Lower leg skin (tissue), 3 donors: ENCODE results near the gene OR2H1.

ENCODE experiments used
- CTCF ChIP-seq, 3 donors: fragments of 450-650 bp; IDR thresholded peaks; one replicate each; pipeline ENCODE4 v1.5.1; 2016; ENCODE audit warnings: antibody characterized with exemption in 3 of 3, mild to moderate bottlenecking in 3 of 3, moderate library complexity in 2 of 3
- POLR2A ChIP-seq, 2 donors: fragments of 450-650 bp; IDR thresholded peaks; one replicate each; pipeline ENCODE4 v1.6.1; 2016 to 2017; ENCODE audit warnings: antibody characterized with exemption in 2 of 2, mild to moderate bottlenecking in 1 of 2, moderate library complexity in 1 of 2

- TF ChIP-seq CTCF (IDR thresholded peaks at IDR 0.05) (no peak), POLR2A (IDR thresholded peaks at IDR 0.05) (no peak)
Measured at GRCh38 chr6:29509711-29510110, 52.8 kb downstream of the OR2H1 start.
